Endothelial cell of umbilical vein (primary cell): ENCODE data around the gene RPP25.

Experiments used
- CTCF ChIP-seq, 2 donors: IDR thresholded peaks; 1 replicate in 1 of 2; 2 replicates in 1 of 2; pipeline ENCODE4 v1.5.1; 2011; ENCODE audit warnings: low read length in 2 of 2, mild to moderate bottlenecking in 2 of 2, moderate library complexity in 2 of 2, control low read depth in 1 of 2, inconsistent platforms in 1 of 2, low read depth in 1 of 2; ENCODE audit not compliant: insufficient read depth in 1 of 2; ENCODE audit errors: extremely low read depth in 1 of 2
- EZH2 ChIP-seq: IDR thresholded peaks from 2 replicates; pipeline ENCODE4 v1.6.1; 2012; ENCODE audit warnings: borderline replicate concordance, low read depth, mild to moderate bottlenecking, moderate library complexity, low read length, inconsistent platforms; ENCODE audit not compliant: severe bottlenecking
- FOS ChIP-seq: IDR thresholded peaks from 2 replicates; pipeline ENCODE4 v1.6.1; 2011; ENCODE audit warnings: mild to moderate bottlenecking, low read length, moderate library complexity, borderline replicate concordance; ENCODE audit not compliant: insufficient read depth
- JUN ChIP-seq: IDR thresholded peaks from 2 replicates; pipeline ENCODE4 v1.6.1; 2011; ENCODE audit warnings: borderline replicate concordance, low read depth; ENCODE audit not compliant: insufficient read length, insufficient read depth
- POLR2A ChIP-seq: IDR thresholded peaks from 2 replicates; pipeline ENCODE4 v1.6.1; 2012; ENCODE audit warnings: low read depth, mild to moderate bottlenecking, control low read depth, low read length
- POLR2AphosphoS5 ChIP-seq: IDR thresholded peaks from 2 replicates; pipeline ENCODE4 v1.6.1; 2012; ENCODE audit warnings: low read depth, mild to moderate bottlenecking, control low read depth, low read length, moderate library complexity; ENCODE audit not compliant: insufficient read depth

GRCh38 chr15:74967670-74968069 is 11.1 kb upstream of the RPP25 start:
- TF ChIP-seq CTCF (IDR thresholded peaks at IDR 0.05; ENCODE audit: extremely low read depth in 1 of 2, insufficient read depth in 1 of 2, low read depth in 1 of 2, low read length in 2 of 2) (no peak), POLR2A (no peak), FOS (no peak), EZH2 (no peak), JUN (no peak), POLR2AphosphoS5 (no peak)
